Neural cell (in vitro differentiated cells): ENCODE measurements around the gene TNFRSF8. TPM values are rescaled to one million over a fixed set of nuclear protein-coding genes. Genes with fewer than 3 reads are reported as not detected.

Source experiments
- H2AFZ ChIP-seq: fragments of 200-600, 300-800 bp; sonication (generic), shearing (Covaris generic); 2 replicates; pipeline ENCODE4 v1.6.0; 2014; ENCODE audit warnings: low read depth, mild to moderate bottlenecking, antibody characterized with exemption, low read length, moderate library complexity
- H3F3A ChIP-seq: fragments of 200-600 bp; shearing (Covaris generic); 2 replicates; pipeline ENCODE4 v1.6.1; 2016; ENCODE audit warnings: mild to moderate bottlenecking, moderate library complexity, mixed read lengths, antibody characterized with exemption, low read length; ENCODE audit not compliant: insufficient read depth, poor library complexity, severe bottlenecking
- H3K27ac ChIP-seq: fragments of 200-600, 300-800 bp; sonication (generic), shearing (Covaris generic); 2 replicates; pipeline ENCODE4 v1.5.1; 2014; ENCODE audit warnings: mild to moderate bottlenecking, low read length, moderate library complexity
- H3K27me3 ChIP-seq: fragments of 300-800, 200-600 bp; sonication (generic), shearing (Covaris generic); 2 replicates; pipeline ENCODE4 v1.6.0; 2014; ENCODE audit warnings: mild to moderate bottlenecking, low read depth, low read length, moderate library complexity; ENCODE audit not compliant: insufficient read depth
- H3K36me3 ChIP-seq: fragments of 300-800, 200-600 bp; sonication (generic), shearing (Covaris generic); 2 replicates; pipeline ENCODE4 v1.5.1; 2014; ENCODE audit warnings: mild to moderate bottlenecking, antibody characterized with exemption, low read length, moderate library complexity; ENCODE audit not compliant: insufficient read depth
- H3K4me2 ChIP-seq: fragments of 300-800, 200-600 bp; sonication (generic), shearing (Covaris generic); 2 replicates; pipeline ENCODE4 v1.6.0; 2014; ENCODE audit warnings: mild to moderate bottlenecking, low read length
- H3K4me3 ChIP-seq: fragments of 300-800, 200-600 bp; sonication (generic), shearing (Covaris generic); 2 replicates; pipeline ENCODE4 v1.5.1; 2014; ENCODE audit warnings: mild to moderate bottlenecking, low read length, moderate library complexity
- H3K79me2 ChIP-seq: fragments of 200-600 bp; shearing (Covaris generic); replicated peaks from 2 replicates; pipeline ENCODE4 v1.6.0; 2014; ENCODE audit warnings: mild to moderate bottlenecking, low read length, moderate library complexity; ENCODE audit not compliant: insufficient read depth
- H3K9ac ChIP-seq: fragments of 300-800, 200-600 bp; sonication (generic), shearing (Covaris generic); 2 replicates; pipeline ENCODE4 v1.6.1; 2016; ENCODE audit warnings: mild to moderate bottlenecking, low read length, mixed read lengths
- H3K9me2 ChIP-seq: fragments of 200-600 bp; shearing (Covaris generic); 2 replicates; pipeline ENCODE4 v1.6.1; 2016; ENCODE audit warnings: mild to moderate bottlenecking, low read length, mixed read lengths; ENCODE audit not compliant: insufficient read depth
- H3K9me3 ChIP-seq: fragments of 200-600, 300-800 bp; sonication (generic), shearing (Covaris generic); 2 replicates; pipeline ENCODE4 v1.6.1; 2016; ENCODE audit warnings: mild to moderate bottlenecking, mixed run types, low read length, moderate library complexity, mixed read lengths
- H4K20me1 ChIP-seq: fragments of 200-600 bp; shearing (Covaris generic); 2 replicates; pipeline ENCODE4 v1.6.1; 2016; ENCODE audit warnings: mild to moderate bottlenecking, mixed run types; ENCODE audit not compliant: insufficient read depth
- CTCF ChIP-seq: fragments of 450-650 bp; IDR thresholded peaks from 2 replicates; pipeline ENCODE4 v1.5.1; 2014; ENCODE audit warnings: antibody characterized with exemption, mild to moderate bottlenecking, moderate library complexity; ENCODE audit not compliant: poor library complexity, severe bottlenecking
- EP300 ChIP-seq: fragments of 450-650 bp; conservative IDR thresholded peaks from 2 replicates; pipeline ENCODE4 v1.6.1; 2014; ENCODE audit warnings: antibody characterized with exemption, mild to moderate bottlenecking, moderate library complexity; ENCODE audit not compliant: poor library complexity, severe bottlenecking
- EZH2 ChIP-seq: fragments of 200-600, 300-800 bp; shearing (Covaris generic), sonication (generic); IDR thresholded peaks from 2 replicates; pipeline ENCODE4 v1.6.1; 2014; ENCODE audit warnings: antibody characterized with exemption, low read length, borderline replicate concordance, mild to moderate bottlenecking; ENCODE audit not compliant: insufficient read depth, poor library complexity, severe bottlenecking
- MXI1 ChIP-seq: fragments of 450-650 bp; conservative IDR thresholded peaks from 2 replicates; pipeline ENCODE4 v1.6.1; 2014; ENCODE audit warnings: antibody characterized with exemption, mild to moderate bottlenecking; ENCODE audit not compliant: poor library complexity, severe bottlenecking
- POLR2AphosphoS5 ChIP-seq: IDR thresholded peaks from 2 replicates; pipeline ENCODE4 v1.6.1; 2012
- RAD21 ChIP-seq: fragments of 450-650 bp; conservative IDR thresholded peaks from 2 replicates; pipeline ENCODE4 v1.6.1; 2014; ENCODE audit warnings: antibody characterized with exemption, mild to moderate bottlenecking, moderate library complexity
- SMC3 ChIP-seq: fragments of 450-650 bp; conservative IDR thresholded peaks from 2 replicates; pipeline ENCODE4 v1.6.1; 2014; ENCODE audit warnings: antibody characterized with exemption, mild to moderate bottlenecking, moderate library complexity; ENCODE audit not compliant: poor library complexity
- TAF1 ChIP-seq: IDR thresholded peaks from 2 replicates; pipeline ENCODE4 v1.6.1; 2012; ENCODE audit warnings: low read depth
- polyA plus RNA-seq: library from polyadenylated mRNA; depleted of rRNA; stranded (reverse); fragments of >200 nt; gene quantifications from 2 replicates; pipeline ENCODE4 v1.2.3, GENCODE V29; 2014
- TF ChIP-seq, protein P1 (sequence below): IDR thresholded peaks from 2 replicates; pipeline ENCODE4 v1.6.1; 2012; ENCODE audit warnings: borderline replicate concordance

Gene TNFRSF8
- polyA plus RNA-seq, 1 donor from 2014 or later, result not detected

- H3K4me2 ChIP-seq, result no peak overlapping the region
- no peak overlapping the region for H2AFZ ChIP-seq
- H3K27ac ChIP-seq, result no peak overlapping the region
- no peaks in the 10 kb centered on the region for H4K20me1 ChIP-seq
- H3K4me3 ChIP-seq, result no peak overlapping the region
- no peaks in the 10 kb centered on the region for H3K27me3 ChIP-seq
- TF ChIP-seq RAD21, result no peak
- TF ChIP-seq EP300, result no peak
- no peak for TF ChIP-seq TAF1
- TF ChIP-seq, protein P1, sequence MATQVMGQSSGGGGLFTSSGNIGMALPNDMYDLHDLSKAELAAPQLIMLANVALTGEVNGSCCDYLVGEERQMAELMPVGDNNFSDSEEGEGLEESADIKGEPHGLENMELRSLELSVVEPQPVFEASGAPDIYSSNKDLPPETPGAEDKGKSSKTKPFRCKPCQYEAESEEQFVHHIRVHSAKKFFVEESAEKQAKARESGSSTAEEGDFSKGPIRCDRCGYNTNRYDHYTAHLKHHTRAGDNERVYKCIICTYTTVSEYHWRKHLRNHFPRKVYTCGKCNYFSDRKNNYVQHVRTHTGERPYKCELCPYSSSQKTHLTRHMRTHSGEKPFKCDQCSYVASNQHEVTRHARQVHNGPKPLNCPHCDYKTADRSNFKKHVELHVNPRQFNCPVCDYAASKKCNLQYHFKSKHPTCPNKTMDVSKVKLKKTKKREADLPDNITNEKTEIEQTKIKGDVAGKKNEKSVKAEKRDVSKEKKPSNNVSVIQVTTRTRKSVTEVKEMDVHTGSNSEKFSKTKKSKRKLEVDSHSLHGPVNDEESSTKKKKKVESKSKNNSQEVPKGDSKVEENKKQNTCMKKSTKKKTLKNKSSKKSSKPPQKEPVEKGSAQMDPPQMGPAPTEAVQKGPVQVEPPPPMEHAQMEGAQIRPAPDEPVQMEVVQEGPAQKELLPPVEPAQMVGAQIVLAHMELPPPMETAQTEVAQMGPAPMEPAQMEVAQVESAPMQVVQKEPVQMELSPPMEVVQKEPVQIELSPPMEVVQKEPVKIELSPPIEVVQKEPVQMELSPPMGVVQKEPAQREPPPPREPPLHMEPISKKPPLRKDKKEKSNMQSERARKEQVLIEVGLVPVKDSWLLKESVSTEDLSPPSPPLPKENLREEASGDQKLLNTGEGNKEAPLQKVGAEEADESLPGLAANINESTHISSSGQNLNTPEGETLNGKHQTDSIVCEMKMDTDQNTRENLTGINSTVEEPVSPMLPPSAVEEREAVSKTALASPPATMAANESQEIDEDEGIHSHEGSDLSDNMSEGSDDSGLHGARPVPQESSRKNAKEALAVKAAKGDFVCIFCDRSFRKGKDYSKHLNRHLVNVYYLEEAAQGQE, result no peak
- TF ChIP-seq EZH2, result no peak
- no peak for TF ChIP-seq MXI1
- TF ChIP-seq POLR2AphosphoS5, result no peak
- TF ChIP-seq SMC3, result no peak
- no peak for TF ChIP-seq CTCF
- no peak overlapping the region for H3K9ac ChIP-seq
- H3K9me2 ChIP-seq, result no peaks in the 10 kb centered on the region
- H3K36me3 ChIP-seq, result no peaks in the 10 kb centered on the region
- no peaks in the 10 kb centered on the region for H3K9me3 ChIP-seq
- no peaks in the 10 kb centered on the region for H3K79me2 ChIP-seq
- H3F3A ChIP-seq, result no peaks in the 10 kb centered on the region
These were observed 79.2 kb downstream of the TNFRSF8 start for GRCh38 chr1:12142141-12142823.

DNA sequence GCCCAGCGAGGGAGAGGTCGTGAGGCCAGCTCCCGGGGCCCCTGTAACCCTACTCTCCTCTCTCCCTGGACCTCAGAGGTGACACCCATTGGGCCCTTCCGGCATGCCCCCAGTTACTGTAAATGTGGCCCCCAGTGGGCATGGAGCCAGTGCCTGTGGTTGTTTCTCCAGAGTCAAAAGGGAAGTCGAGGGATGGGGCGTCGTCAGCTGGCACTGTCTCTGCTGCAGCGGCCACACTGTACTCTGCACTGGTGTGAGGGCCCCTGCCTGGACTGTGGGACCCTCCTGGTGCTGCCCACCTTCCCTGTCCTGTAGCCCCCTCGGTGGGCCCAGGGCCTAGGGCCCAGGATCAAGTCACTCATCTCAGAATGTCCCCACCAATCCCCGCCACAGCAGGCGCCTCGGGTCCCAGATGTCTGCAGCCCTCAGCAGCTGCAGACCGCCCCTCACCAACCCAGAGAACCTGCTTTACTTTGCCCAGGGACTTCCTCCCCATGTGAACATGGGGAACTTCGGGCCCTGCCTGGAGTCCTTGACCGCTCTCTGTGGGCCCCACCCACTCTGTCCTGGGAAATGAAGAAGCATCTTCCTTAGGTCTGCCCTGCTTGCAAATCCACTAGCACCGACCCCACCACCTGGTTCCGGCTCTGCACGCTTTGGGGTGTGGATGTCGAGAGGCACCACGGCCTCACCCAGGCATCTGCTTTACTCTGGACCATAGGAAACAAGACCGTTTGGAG lies 80.0 kb downstream of the TNFRSF8 start:
- no peaks in the 10 kb centered on the region for H3K27me3 ChIP-seq
- no peaks in the 10 kb centered on the region for H3K36me3 ChIP-seq
- no peaks in the 10 kb centered on the region for H3F3A ChIP-seq
- no peaks in the 10 kb centered on the region for H4K20me1 ChIP-seq
- no peak overlapping the region for H3K4me3 ChIP-seq
- no peaks in the 10 kb centered on the region for H3K9me3 ChIP-seq
- TF ChIP-seq TAF1, result no peak
- TF ChIP-seq, protein P1, result no peak
- no peak for TF ChIP-seq SMC3
- TF ChIP-seq RAD21, result no peak
- TF ChIP-seq CTCF, result no peak
- TF ChIP-seq EP300, result no peak
- TF ChIP-seq MXI1, result no peak
- no peak for TF ChIP-seq EZH2
- TF ChIP-seq POLR2AphosphoS5, result no peak
- H3K4me2 ChIP-seq, result no peak overlapping the region
- H2AFZ ChIP-seq, result no peak overlapping the region
- H3K27ac ChIP-seq, result no peak overlapping the region
- no peaks in the 10 kb centered on the region for H3K79me2 ChIP-seq
- no peaks in the 10 kb centered on the region for H3K9me2 ChIP-seq
- no peak overlapping the region for H3K9ac ChIP-seq
